K562 (cell line): ENCODE results near the gene GPD1L. TPM values are rescaled to one million over a fixed set of nuclear protein-coding genes. Genes with fewer than 3 reads are reported as not detected.

Source experiments
- ATAC-seq: fragments of 200-7000 bp; cut with Tn5 transposase; 3 replicates; pipeline ENCODE4 v1.9.1; 2020; ENCODE audit warnings: moderate library complexity
- BruUV-seq: library from RNA; stranded (reverse); fragments of 400-500 nt; replicated peaks from 2 replicates; lab custom pipeline; 2021; lab: Mats Ljungman, UMichigan
- CTCF ChIA-PET: fragments of 300-600 bp; formaldehyde crosslinking; extraction: SDS; loops from one replicate; lab custom pipeline; 2021; ENCODE audit warnings: low intra/inter-chr PET ratio; lab: Yijun Ruan, JAX
- POLR2A ChIA-PET: fragments of 300-600, 350-650 bp; sonication (Branson Sonifier 250); formaldehyde crosslinking; extraction: SDS; loops from one replicate; lab custom pipeline; 2021; ENCODE audit warnings: antibody characterized with exemption, inconsistent platforms; lab: Yijun Ruan, JAX
- DNase-seq, 4 experiments: peaks; one replicate each; pipeline versions ENCODE4 v3.0.0 to v3.0.0-alpha.2; 2011 to 2018; ENCODE audit warnings: low spot score in 3 of 4, mixed read lengths in 3 of 4; ENCODE audit errors: extremely low read depth in 1 of 4
- FAIRE-seq: peaks from 2 replicates; lab custom pipeline; 2011; peaks lifted over from hg19 to GRCh38; lab: Jason Lieb, UNC
- H2AFZ ChIP-seq: 2 replicates; pipeline ENCODE4 v1.6.0; 2011; ENCODE audit warnings: low read depth, low read length, control low read depth, inconsistent platforms
- H3K27ac ChIP-seq: fragments of 200-600 bp; 3 replicates; pipeline ENCODE4 v1.8.0; 2011; ENCODE audit warnings: low read depth, mild to moderate bottlenecking, control low read depth, inconsistent platforms, low read length, moderate library complexity, mixed read lengths; ENCODE audit errors: extremely low read depth
- H3K27me3 ChIP-seq, 2 experiments: fragments of 300-600 bp in 1 of 2; 2 replicates in 1 of 2; 3 replicates in 1 of 2; pipeline versions ENCODE4 v1.6.0 to v1.8.0; 2011; ENCODE audit warnings: inconsistent platforms in 2 of 2, low read length in 2 of 2, mild to moderate bottlenecking in 1 of 2, mixed read lengths in 1 of 2, moderate library complexity in 1 of 2; ENCODE audit not compliant: control insufficient read depth in 2 of 2, insufficient read depth in 2 of 2
- H3K36me3 ChIP-seq: fragments of 300-600 bp; 3 replicates; pipeline ENCODE4 v1.8.0; 2011; ENCODE audit warnings: mild to moderate bottlenecking, low read length, inconsistent platforms; ENCODE audit not compliant: control insufficient read depth, insufficient read depth
- H3K4me1 ChIP-seq, 2 experiments: fragments of 200-600 bp in 1 of 2; replicated peaks in 1 of 2; 2 replicates in 1 of 2; 3 replicates in 1 of 2; pipeline versions ENCODE4 v1.5.1 to v1.8.0; 2011; ENCODE audit warnings: inconsistent platforms in 2 of 2, low read length in 2 of 2, mild to moderate bottlenecking in 1 of 2, mixed read lengths in 1 of 2, moderate library complexity in 1 of 2; ENCODE audit not compliant: control insufficient read depth in 2 of 2, insufficient read depth in 2 of 2
- H3K4me2 ChIP-seq: 2 replicates; pipeline ENCODE4 v1.6.1; 2011; ENCODE audit warnings: low read length, control low read depth, inconsistent platforms, mixed read lengths; ENCODE audit not compliant: insufficient read depth
- H3K4me3 ChIP-seq: fragments of 200-600 bp; sonication (generic), shearing (Covaris generic); 2 replicates; pipeline ENCODE4 v1.5.1; 2016; ENCODE audit warnings: control low read depth, inconsistent platforms
- H3K79me2 ChIP-seq: fragments of 200-600 bp; 3 replicates; pipeline ENCODE4 v1.8.0; 2011; ENCODE audit warnings: low read length, inconsistent platforms; ENCODE audit not compliant: control insufficient read depth, insufficient read depth
- H3K9ac ChIP-seq, 2 experiments: 2 replicates each; pipeline versions ENCODE4 v1.6.0 to v1.6.1; 2011; ENCODE audit warnings: low read depth in 2 of 2, low read length in 2 of 2, control low read depth in 1 of 2, inconsistent platforms in 1 of 2, mild to moderate bottlenecking in 1 of 2, mixed read lengths in 1 of 2; ENCODE audit not compliant: insufficient read depth in 1 of 2
- H3K9me1 ChIP-seq: one replicate; pipeline ENCODE4 v1.6.0; 2011; ENCODE audit warnings: inconsistent platforms, mild to moderate bottlenecking, low read length, moderate library complexity; ENCODE audit not compliant: control insufficient read depth, insufficient read depth
- H3K9me3 ChIP-seq: replicated peaks from 2 replicates; pipeline ENCODE4 v1.5.1; 2011; ENCODE audit warnings: low read depth, low read length, inconsistent platforms; ENCODE audit not compliant: control insufficient read depth, insufficient read depth
- H4K20me1 ChIP-seq: replicated peaks from 2 replicates; pipeline ENCODE4 v1.6.1; 2011; ENCODE audit warnings: low read length, inconsistent platforms, mixed read lengths; ENCODE audit not compliant: control insufficient read depth, insufficient read depth
- ASH1L ChIP-seq: fragments of 450-650 bp; IDR thresholded peaks from 2 replicates; pipeline ENCODE4 v1.6.1; 2018; ENCODE audit warnings: borderline replicate concordance, mild to moderate bottlenecking, low read depth; ENCODE audit not compliant: partially characterized antibody
- CBX8 ChIP-seq: fragments of 200-600 bp; sonication (generic); IDR thresholded peaks from 2 replicates; pipeline ENCODE4 v1.6.1; 2012; ENCODE audit warnings: borderline replicate concordance, mixed run types, low read depth, mild to moderate bottlenecking, moderate library complexity, mixed read lengths, low read length, control low read depth, inconsistent platforms; ENCODE audit not compliant: poor library complexity, severe bottlenecking; ENCODE audit errors: extremely low read depth
- CTCF ChIP-seq, 3 experiments: IDR thresholded peaks in 2 of 3; conservative IDR thresholded peaks in 1 of 3; 2 replicates each; pipeline ENCODE4 v1.5.1; 2011 to 2012; ENCODE audit warnings: low read length in 3 of 3, mild to moderate bottlenecking in 3 of 3, control low read depth in 2 of 3, improper control_type of control experiment in 1 of 3, inconsistent platforms in 1 of 3, low read depth in 1 of 3, mixed read lengths in 1 of 3, moderate library complexity in 1 of 3; ENCODE audit not compliant: insufficient read depth in 2 of 3
- DEAF1 ChIP-seq: fragments of 450-650 bp; formaldehyde crosslinking; IDR thresholded peaks from 2 replicates; pipeline ENCODE4 v1.4.0; 2020; ENCODE audit warnings: mild to moderate bottlenecking, moderate library complexity
- STAT5B ChIP-seq: fragments of 250-450 bp; sonication (Bioruptor Pico); IDR thresholded peaks from 2 replicates; pipeline ENCODE4 v1.8.0; 2021; ENCODE audit warnings: mild to moderate bottlenecking, inconsistent platforms
- ZFPM2 ChIP-seq: fragments of 250-450 bp; sonication (Bioruptor Pico); IDR thresholded peaks from 2 replicates; pipeline ENCODE4 v1.5.1; 2022; ENCODE audit warnings: mild to moderate bottlenecking
- ZNF347 ChIP-seq: fragments of 450-650 bp; formaldehyde crosslinking; IDR thresholded peaks from 2 replicates; pipeline ENCODE4 v1.4.0; 2020; ENCODE audit warnings: low read depth, mild to moderate bottlenecking, moderate library complexity
- WGBS: fragments of 100-300 bp; shearing (Covaris generic); methylation state at CpG from one replicate; pipeline ENCODE4 v1.1.6; 2016; ENCODE audit warnings: low coverage, mixed read lengths; ENCODE audit not compliant: insufficient coverage; ENCODE audit errors: missing lambda C conversion rate; 5-methylcytosine and 5-hydroxymethylcytosine counted together
- in situ Hi-C: fragments of 300-500 bp; cut with MboI; formaldehyde crosslinking; loops from 4 replicates; pipeline ENCODE4 v1.15.0; 2018; ENCODE audit warnings: inconsistent platforms, mixed read lengths
- intact Hi-C: fragments of 100-400 bp; cut with micrococcal nuclease; formaldehyde crosslinking; loops from 2 replicates; pipeline ENCODE4 v1.14.2; 2022
- polyA plus RNA-seq, 8 experiments: library from polyadenylated mRNA; depleted of rRNA in 4 of 8; stranded (reverse) in 5 of 8; unstranded in 3 of 8; fragments of >200 nt; fragmentation: Nextera tagmentation in 2 of 8; fragmentation: Illumina TruSeq in 1 of 8; extraction: Ambion mirVana in 2 of 8; extraction: Trizol in 1 of 8; gene quantifications; 2 replicates each; pipeline versions ENCODE4 v1.2.1 to v1.2.3, GENCODE V29; 2011 to 2014; ENCODE audit warnings: inconsistent platforms in 1 of 8, missing spikeins in 1 of 8
- total RNA-seq, 7 experiments: library from RNA; depleted of rRNA in 6 of 7; stranded (reverse); fragments of >200 nt in 6 of 7; fragmentation: Illumina TruSeq in 2 of 7; extraction: Trizol in 2 of 7; gene quantifications; 2 replicates each; pipeline versions ENCODE4 v1.2.1 to v1.2.3, GENCODE V29; 2011 to 2021; ENCODE audit warnings: low replicate concordance in 1 of 7

Gene GPD1L
- total and polyA plus RNA-seq, 9 of the 15 experiments (the other 6 are each of a cell fraction or from before 2014, with no cell fraction given), result 1.6 to 17.3 (median 12.3) TPM

GRCh38 chr3:32153414-32154204 is 47.2 kb downstream of the GPD1L start (continued):
- TF ChIP-seq CBX8 (no peak), STAT5B (CRISPR knock-in tag) (no peak), ZNF347 (CRISPR knock-in tag) (no peak)
- TF ChIP-seq, all 486 proteins: peak for 0

- no peak overlapping the region for H3K27ac ChIP-seq
- intact Hi-C loops, result no loop called here
- H3K79me2 ChIP-seq, result no peaks in the 10 kb centered on the region
- H3K9ac ChIP-seq, result no peak overlapping the region
- no peak overlapping the region for H3K4me3 ChIP-seq
- in situ Hi-C loops, result no loop called here
- ChIA-PET POLR2A (interaction anchor here (1.2 kb wide), 1 partner anchor 18 kb away, joined by 5 read pairs; no protein-coding TSS in a partner anchor), CTCF (no interaction called here)
- no peaks in the 10 kb centered on the region for H3K9me1 ChIP-seq
- peak; percentile 95 for ATAC-seq
- no peak for FAIRE-seq
- no peaks in the 10 kb centered on the region for H3K9me3 ChIP-seq
- no peak overlapping the region for H3K4me2 ChIP-seq
- no peak overlapping the region for H2AFZ ChIP-seq
- no peaks in the 10 kb centered on the region for H3K4me1 ChIP-seq
- BruUV-seq, result no TSS peak
- no peaks in the 10 kb centered on the region for H3K27me3 ChIP-seq
- peak in 2 of 4 experiments; percentile 18 to 25 for DNase-seq
- WGBS, result 77% methylated on average over 3 of the region's 3 CpGs
- H3K36me3 ChIP-seq, result no peaks in the 10 kb centered on the region
- H4K20me1 ChIP-seq, result no peaks in the 10 kb centered on the region
- TF ChIP-seq CTCF (IDR thresholded peaks at IDR 0.05 in 2 of 3, conservative IDR thresholded peaks at IDR 0.05 in 1 of 3; ENCODE audit: insufficient read depth in 2 of 3, low read depth in 1 of 3, low read length in 3 of 3), result peak; percentile 28 to 64 (median 51)
- no peak for TF ChIP-seq ASH1L
- TF ChIP-seq ZFPM2, result no peak
- TF ChIP-seq DEAF1, result peak; percentile 53
These were observed 47.8 kb downstream of the GPD1L start for GRCh38 chr3:32154205-32154579.
